HG02642 (cell line): Measurements from ENCODE around the gene AQP12B.

Source experiments
- ATAC-seq: cut with Tn5 transposase; IDR thresholded peaks from one replicate; pipeline ENCODE4 v1.9.1; 2021; ENCODE audit warnings: mild to moderate bottlenecking; ENCODE audit not compliant: unreplicated experiment, poor library complexity

AQP12B gene

DNA sequence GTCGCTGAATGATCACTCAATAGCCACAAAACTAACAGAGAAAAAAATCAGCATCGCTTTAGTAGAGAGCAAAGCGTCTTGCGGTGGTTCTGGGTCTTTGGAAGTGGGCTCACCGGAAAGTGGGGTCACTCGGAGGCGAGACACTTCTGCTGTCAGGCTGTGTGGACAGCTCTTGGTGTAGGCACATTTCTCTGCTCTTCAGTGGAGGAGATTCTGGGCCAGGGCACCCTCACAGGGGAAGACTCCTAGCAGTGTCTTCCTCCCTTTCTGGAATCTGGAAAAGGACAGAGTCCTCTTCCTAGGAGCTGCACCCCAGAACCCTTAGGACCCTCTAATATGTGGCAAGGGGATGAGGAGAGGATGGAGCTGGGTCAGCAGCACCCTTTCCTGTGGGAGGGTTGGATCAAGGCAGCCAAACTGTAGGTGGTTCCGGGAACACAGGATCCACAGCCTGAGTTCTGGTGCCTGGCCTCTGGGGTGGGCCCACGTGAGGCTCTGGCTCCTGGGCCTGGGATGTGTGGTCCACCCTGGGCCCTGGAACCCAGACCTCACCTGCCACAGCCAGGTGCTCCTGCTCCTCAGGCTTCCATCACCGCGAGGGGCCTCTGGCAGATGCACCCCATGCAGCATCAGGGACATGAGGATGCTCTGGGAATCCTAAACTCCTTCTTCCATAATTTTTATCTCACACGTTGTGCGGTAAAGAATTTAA, 32.3 kb downstream of the AQP12B start:
- no peak for ATAC-seq

DNA sequence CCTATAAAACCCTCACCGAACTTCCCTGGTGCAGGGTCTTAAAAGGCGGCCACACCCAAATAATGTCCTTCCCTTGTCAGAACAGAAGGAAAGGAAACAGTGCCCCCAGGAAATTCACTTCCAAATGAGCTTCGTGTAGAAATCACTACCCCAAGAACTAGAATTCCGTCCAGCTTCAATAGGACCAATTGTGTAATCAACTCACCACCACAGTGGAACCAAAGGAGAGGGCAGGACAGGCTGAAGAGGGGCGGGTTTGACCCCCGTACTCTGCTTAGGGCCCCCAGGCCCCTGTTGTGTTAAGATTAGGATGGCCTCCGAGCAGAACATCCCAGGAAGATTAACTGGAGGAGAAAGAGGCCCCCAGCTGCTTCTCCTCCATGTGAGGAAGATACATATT, 33.4 kb downstream of the AQP12B start:
- ATAC-seq: no peak

DNA sequence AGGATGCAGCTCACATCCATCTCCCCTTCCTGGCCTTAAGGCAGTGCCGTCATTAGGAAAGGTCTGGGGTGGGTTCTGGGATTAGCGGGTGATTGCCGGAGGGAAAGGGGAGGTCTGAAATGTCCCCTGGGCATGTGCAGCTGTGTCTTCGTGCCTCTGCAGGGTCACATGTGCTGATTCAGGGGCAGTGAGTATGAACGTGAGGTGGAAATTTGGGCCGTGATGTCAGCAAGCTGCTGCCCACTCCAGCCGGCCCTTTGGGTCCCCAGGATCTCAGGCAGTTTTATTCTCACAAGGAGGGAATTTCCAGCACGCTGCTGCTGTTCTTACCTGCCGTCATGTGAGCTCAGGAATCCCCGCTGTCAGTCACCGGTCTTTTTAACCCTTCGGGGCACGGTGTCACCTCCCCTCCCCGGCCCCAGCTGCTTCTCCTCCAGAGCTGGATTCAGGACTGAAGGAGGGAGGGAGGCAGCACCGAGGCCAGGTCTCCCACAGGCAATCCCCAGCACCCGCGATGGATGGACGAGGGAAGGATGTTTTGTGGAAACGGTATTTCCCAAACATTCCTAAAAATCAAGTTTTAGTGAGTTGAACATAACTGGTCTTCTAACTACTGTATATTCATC, 33.9 kb downstream of the AQP12B start:
- no peak for ATAC-seq

DNA sequence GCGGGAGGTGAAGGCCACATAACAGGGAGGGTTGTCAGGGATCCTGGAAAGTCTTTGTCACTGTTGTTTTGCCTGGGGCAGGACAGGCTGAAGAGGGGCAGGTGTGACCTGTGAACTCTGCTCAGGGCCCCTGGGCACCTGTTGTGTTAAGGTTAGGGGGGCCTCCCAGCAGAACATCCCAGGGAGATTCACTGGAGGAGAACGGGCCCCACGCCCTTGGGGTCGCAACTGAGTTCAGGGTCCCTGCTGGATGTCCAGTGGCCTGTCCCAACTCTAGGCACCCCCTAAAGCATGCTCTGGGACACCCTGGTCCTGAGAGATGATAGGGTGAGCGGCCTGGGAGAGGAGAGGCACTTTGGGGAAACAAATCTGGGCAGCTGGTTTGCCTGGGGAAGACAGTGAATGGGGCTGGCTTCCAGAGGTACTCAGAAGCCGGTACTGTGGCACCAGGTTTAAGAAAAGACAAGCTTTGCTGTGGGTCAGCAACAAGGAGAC, 34.5 kb downstream of the AQP12B start:
- ATAC-seq: no peak

DNA sequence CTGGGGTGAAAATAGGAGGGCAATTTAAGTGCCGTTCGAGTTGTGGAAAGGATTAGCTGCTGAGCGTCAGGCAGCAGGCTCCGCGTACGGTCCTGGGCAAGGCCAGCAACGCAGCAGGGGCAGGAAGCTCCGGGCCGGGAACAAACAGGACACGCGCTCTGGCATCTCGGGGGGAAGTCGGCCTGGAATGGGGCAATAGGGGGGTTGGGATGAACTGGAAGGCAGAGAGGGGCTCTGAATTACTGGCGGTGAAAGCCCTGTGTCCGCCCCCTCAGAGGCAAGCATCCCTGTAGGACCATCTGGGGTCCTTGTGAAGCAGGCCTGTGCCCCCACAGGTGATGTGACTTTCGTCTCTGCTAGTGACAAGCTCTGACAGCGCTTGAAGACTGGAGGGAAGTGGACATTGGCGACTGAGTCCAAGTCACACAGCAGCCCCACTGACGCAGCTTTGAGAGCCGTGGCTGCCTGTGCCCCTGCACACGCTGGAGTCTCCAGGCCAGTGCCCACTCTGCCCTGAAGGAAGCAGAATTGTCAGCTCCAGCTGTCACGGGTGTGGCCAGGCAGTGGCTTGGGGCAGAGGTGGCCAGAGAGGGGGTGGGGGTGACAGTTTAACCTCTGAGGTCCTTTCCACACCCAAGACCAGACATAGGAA, 35.1 kb downstream of the AQP12B start:
- ATAC-seq: no peak

DNA sequence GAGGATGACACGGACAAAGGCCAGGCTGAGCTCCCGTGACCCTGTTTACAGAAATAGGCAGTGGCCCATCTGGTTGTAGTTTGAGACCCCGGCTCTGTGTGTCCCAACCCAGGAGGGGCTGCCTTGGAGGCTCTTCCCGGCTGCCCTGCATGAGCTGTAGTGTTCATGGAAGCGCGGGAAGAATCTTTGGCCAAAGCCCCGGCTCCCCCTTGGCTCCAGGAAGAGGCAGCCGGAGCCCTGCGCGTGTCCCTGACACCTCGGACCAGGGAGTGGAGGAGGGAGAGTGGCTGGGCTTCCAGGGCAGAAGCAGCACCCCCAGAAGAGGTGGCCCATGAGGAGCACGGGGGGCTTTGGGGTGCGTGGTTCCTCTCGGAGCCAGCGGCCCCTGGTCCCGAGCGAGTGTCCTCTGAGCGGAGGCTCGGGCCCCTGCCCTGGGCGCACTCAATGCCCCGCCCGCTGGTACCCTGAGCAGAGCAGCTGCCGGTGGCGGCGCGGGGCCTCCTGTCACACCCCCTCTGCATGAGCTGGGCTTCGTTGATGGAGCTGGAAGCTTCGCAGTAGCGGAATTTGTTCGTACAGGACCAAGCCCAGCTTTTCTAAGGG, 35.7 kb downstream of the AQP12B start:
- ATAC-seq: no peak

DNA sequence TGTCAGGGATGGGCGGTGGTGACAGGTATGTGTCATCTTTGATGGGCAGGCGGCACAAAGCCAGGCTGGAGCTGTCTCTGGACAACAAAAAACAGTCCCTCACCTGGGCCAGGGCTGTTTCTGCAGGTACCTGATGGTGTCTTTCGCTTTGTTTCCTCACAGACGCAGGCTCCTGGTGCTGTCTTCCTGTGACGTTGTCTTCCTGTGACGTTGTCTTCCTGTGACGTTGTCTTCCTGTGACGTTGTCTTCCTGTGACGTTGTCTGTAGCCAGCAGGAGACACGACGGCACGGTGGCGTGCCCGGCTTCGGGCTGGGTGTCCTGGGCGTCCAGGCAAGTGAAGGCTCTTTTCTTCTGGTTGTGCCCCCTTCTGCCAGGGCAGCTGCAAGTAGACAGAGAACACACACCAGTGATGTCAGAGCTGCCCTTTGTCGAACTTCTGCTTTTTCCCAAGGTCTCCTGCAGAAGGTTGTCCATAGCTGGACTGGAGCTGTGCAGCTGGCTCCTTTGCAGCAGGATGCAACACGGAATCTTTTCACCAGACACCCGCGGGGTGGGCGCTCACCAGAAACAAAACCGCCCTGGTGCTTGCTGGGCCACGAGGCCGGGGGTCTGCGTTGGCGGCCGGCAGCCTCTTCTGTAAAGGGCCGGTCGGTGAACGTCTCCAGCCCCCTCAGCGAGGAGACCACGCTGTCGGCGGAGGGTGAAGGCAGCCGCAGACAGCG, 36.3 kb downstream of the AQP12B start:
- no peak for ATAC-seq

DNA sequence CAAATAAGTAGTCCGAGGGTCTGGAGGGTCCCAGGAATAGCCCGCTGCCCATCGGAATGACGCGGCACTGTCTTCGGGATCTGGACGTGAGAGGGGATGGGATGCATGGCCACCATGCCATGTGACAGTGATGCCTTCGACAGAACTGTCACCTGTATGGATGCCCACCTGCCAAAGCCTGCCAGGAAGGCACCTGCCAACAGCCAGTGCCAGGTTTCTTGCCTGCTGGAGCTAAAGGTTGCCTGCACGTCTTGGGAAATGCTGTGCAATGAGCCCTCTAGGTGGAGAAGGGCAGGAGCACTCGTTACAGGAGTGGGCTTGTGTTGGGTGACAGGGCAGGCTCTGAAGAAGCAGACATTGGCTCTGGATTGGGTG, 36.9 kb downstream of the AQP12B start:
- ATAC-seq: no peak

DNA sequence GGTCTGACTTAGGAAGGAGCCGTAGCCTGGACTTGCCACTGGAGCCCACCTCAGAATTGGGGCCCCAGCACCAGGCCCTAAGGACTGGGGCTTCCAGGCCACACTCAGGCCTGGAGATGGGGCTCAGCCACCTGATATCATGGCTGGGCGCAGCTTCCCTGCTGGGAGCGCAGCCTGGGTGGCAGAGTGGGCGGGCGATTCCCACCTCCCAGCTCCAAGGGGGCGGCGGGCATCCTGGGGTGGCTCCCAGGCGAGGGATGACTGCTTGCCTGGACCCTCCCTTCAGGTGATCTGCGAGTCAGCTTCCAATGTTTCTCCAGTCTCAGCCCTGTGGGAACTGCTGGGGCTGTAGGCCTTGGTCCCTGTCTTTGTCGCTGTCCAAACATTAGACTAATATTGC, 37.3 kb downstream of the AQP12B start:
- no peak for ATAC-seq

DNA sequence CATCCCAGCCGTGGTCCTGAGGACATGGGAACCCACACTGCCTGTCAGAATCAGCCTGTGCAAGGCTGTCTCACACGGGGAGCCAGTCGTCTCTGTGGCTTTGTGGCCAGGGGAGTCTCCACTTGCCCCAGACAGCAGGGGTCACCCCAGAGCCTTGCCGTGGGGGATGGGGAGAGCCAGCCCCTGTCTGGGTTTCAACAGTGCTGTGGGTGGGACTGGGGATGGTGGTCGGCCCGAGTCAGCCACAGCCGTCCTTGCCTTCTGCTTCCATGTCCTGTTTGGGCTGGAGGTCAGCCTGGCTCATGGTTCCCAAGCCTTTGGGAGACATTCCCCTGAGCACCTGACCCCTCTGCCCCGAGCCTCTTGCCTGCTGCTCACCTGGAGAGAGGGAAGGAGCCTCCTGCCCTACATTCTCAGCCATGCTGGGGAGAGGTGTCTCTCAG, 37.8 kb downstream of the AQP12B start:
- ATAC-seq: no peak

DNA sequence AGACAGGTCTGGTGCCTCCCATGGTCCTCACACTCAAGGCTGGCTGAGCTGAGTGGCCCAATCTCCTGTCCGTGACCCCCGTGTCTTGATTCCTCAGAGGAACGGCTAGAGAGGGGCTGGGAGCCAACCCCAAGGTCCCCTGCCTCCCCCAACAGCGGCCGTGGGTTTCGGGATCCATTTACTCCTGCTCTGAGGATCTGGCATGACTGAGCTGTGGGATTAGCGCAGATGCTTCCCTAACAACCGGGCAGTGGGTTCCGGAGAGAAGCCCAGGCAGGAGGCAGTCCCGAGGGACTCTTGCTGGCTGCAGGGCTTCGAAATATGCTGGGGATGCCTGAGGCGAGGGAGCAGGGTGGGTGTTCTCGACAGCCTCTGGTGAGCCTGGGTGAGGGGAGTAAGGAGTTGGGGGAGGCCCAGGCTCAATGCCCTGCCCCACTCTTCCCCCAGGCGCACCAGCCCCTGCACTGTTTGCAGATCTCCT, 38.5 kb downstream of the AQP12B start:
- ATAC-seq: no peak

DNA sequence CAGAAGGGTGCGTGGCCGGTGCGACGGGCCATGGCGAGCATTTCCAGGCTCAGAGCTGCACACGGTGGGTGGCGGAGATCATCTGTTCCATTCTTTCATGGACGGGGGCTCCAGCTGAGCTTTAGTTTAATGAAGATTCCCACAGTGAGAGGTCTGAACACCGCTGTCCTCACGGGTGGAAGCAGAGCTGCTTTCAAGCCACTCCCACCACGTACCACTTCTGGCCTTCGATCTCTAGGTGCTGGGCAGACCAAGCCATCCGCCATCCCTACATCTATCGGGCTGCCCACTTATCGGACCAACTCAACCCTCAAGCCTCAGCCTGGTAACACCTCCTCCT, 38.9 kb downstream of the AQP12B start:
- no peak for ATAC-seq

DNA sequence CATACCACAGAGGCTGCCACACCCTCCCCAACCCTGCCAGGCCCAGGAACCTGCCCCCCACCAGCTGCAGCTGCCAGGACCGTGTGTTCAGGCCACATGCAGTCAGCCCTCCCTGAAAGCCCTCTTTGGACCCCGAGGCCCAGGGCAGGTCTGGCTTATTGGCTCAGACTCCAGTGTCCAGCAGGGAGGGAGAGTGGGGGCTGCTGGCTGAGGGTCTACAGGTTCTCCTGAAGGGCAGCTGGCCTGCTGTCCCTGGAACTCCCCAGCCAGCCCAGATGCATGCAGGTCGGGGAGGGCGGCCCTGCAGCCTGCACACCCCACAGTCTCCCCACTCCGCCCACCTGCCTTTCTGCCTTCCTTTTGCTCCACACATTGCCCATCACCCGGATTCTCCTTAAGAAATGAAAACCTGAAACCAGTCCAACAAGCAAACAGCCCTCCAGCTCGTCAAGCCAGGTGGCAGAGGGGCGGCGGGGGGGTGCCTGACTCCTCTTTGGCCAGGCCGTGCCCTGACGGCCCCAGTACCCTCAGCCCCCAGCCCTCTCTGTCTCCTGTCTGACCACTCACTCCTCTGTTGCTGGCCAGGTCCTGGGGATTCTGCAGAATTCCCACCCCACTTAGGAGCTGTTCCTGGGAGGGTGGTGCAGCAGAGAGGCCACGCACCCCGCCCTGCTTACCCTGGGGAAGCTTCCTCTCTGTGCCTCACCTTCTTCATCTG, 39.4 kb downstream of the AQP12B start:
- no peak for ATAC-seq

DNA sequence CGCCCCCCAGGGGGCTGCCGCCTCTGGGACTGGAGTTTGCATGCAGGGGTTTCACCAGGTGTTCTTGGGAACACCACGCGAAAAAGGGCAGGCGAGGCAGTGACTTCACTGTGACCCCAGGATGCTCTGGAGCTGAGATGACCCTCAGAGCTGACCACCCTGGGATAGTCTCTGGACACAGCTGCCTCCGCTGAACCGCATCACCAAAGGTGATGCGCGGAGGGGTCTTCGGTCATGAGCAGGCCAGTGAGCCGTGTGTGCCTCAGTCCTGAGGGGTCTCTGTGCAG, 39.9 kb downstream of the AQP12B start:
- no peak for ATAC-seq

DNA sequence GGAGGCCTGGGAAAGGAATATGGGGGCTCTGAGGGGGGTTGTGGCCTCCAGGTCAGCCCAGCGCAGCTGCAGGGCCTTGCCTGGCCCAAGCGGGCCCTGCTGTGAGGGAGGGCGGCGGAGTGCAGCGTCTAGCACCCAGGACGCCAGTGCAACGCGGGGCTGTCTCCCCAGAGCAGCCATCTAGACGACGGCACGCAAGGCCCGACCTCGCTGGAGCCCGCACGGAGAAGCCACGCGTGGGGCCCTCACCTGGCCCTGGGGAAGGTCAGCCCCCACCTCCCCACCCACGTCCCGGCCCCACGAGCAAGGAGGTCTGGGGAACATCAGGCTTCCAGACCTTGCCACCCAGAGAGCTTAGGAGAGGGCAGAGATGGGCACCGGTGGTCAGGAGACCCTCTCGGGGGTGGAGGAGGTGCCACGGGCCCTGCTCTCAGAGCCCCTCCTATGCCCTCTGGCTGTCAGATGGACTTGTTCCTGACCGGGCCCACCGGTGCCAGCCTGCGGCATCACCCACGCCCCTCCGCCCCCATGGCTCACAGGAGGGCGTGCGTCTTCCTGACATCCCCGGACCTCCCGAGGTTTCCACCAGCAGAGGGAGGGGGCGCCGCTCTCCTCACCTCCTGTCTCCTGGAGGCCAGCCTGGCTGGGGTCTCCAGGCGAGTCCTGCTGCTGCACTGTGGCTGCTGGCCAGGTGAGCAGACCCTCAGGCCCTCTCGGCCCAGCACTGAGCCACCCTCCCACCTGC, 40.5 kb downstream of the AQP12B start:
- ATAC-seq: no peak

DNA sequence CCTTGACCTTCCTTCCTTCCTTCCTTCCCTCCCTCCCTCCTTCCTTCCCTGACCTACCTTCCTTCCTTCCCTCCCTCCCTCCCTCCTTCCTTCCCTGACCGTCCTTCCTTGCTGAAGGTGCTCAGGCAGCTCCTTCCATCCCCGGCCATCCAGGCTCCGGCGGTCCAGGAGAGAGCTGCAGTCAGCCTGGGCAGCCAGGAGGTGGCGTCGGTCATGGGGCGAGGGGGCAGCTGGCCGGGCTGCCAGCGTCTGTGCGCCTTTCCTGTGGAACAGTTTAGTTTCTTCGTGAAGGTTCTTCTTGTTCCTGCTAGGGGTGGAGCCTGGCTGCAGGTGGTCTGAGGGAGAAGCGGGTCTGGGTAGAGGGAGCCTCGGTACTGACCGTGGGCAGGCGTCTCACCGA, 41.7 kb downstream of the AQP12B start:
- no peak for ATAC-seq

DNA sequence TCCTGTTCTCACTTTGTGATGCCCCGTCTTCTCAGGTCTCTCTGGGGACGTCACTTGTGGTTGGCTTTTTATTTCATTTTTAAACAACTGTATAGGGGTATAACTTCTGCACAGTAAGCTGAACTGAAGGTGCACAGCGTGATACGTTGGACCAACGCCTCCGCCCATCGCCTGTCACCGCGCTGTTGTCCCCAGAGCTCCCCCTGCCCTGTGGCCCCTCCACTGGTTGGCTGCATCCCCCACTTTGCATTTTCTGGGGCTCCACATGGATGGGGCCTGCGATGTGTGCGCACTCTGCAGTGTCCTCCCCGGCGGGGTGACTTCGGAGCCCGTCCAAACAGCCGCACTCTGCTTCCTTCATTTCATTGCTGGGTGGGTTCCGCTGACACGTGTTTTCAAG, 43.1 kb downstream of the AQP12B start:
- no peak for ATAC-seq

DNA sequence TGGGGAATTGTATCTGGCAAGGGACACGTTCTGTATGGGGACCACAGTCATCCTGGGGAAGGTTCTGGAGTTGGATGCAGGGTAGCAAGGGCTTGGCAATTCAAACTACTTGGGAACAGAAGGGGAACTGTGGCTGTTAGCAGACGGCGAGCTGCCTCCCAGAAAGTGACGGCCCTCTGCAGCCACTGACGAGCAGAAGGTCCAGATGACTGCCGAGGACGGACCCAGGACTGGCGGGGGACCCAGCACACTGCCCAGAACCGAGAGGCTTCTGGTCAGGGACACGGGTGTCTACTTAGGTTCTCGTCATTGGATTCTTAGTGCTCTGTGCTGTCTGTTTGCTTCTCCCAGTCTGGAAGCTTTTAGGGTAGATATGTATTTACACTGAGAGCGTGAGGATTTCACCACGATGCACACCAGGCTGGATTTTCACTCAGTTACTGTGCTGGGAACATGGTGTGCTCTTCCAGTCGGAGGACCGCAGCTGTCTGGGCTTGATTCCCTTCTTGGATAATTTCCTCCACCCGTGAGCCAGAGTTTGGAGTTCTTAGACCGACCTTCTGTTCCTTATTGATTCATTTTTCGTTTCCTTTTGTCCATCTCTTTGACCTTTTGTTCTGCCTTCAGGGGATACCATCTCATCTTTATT, 44.0 kb downstream of the AQP12B start:
- ATAC-seq: no peak

DNA sequence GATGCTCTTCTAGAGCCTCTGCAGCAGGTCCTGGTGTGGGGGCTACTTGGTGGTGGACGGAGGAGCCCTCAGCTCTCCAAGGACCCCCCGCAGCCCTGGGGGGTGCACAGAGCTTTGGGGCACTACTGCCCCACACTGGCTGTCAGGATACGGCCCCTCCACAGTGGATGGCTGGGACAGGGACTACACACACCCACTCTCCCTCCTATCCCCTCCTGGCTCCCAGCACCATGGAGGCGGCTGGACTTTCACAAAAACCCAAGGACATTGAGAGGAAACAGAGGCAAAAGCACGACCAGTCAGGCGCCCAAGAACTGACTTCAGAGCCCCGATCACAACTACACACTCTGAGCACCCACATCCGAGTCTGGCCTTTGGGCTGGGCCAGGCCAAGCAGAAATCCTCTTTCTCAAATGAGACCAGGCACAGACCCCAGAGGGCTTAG, 44.8 kb downstream of the AQP12B start:
- no peak for ATAC-seq
